PC-3 (cell line): ENCODE results near the gene ALPK1. TPM values are rescaled to one million over a fixed set of nuclear protein-coding genes. Genes with fewer than 3 reads are reported as not detected.

ENCODE experiments used
- ATAC-seq: fragments of 200-7000 bp; cut with Tn5 transposase; 2 replicates; pipeline ENCODE4 v1.9.1; 2020; ENCODE audit warnings: mild to moderate bottlenecking, moderate library complexity
- BruUV-seq: library from RNA; stranded (reverse); fragments of 400-500 nt; replicated peaks from 2 replicates; lab custom pipeline; 2021; lab: Mats Ljungman, UMichigan
- CTCF ChIA-PET: fragments of 300-600 bp; sonication (Branson Sonifier 250); formaldehyde crosslinking; loops from one replicate; lab custom pipeline; 2022; ENCODE audit warnings: antibody characterized with exemption; lab: Charles Lee
- POLR2A ChIA-PET: fragments of 300-600 bp; sonication (Branson Sonifier 250); formaldehyde crosslinking; loops from one replicate; lab custom pipeline; 2022; ENCODE audit warnings: antibody characterized with exemption; ENCODE audit not compliant: unreplicated experiment; lab: Charles Lee
- DNase-seq: peaks from one replicate; pipeline ENCODE4 v3.0.0-alpha.2; 2015
- H2AFZ ChIP-seq: fragments of 300-600 bp; sonication (generic); 2 replicates; pipeline ENCODE4 v1.6.0; 2016; ENCODE audit warnings: antibody characterized with exemption, low read length
- H3F3A ChIP-seq: fragments of 300-600 bp; sonication (generic); one replicate; pipeline ENCODE4 v1.6.0; 2017; ENCODE audit warnings: antibody characterized with exemption, low read length, control low read depth, mild to moderate bottlenecking; ENCODE audit not compliant: unreplicated experiment
- H3K27ac ChIP-seq: fragments of 300-600 bp; sonication (generic); 2 replicates; pipeline ENCODE4 v1.5.1; 2016; ENCODE audit warnings: mild to moderate bottlenecking, low read length
- H3K27me3 ChIP-seq: fragments of 300-600 bp; sonication (generic); 2 replicates; pipeline ENCODE4 v1.6.1; 2016; ENCODE audit warnings: low read length, mixed read lengths
- H3K36me3 ChIP-seq: fragments of 300-600 bp; sonication (generic); 2 replicates; pipeline ENCODE4 v1.6.1; 2016; ENCODE audit warnings: low read depth, mixed run types, low read length, mixed read lengths
- H3K4me1 ChIP-seq: fragments of 300-600 bp; sonication (generic); 2 replicates; pipeline ENCODE4 v1.5.1; 2016; ENCODE audit warnings: low read length; ENCODE audit not compliant: insufficient read depth
- H3K4me2 ChIP-seq: fragments of 300-600 bp; sonication (generic); 2 replicates; pipeline ENCODE4 v1.6.0; 2016; ENCODE audit warnings: low read length
- H3K4me3 ChIP-seq: fragments of 300-600 bp; sonication (generic); 2 replicates; pipeline ENCODE4 v1.5.1; 2016; ENCODE audit warnings: mild to moderate bottlenecking, low read length, mixed read lengths
- H3K79me2 ChIP-seq: fragments of 300-600 bp; sonication (generic); 2 replicates; pipeline ENCODE4 v1.6.1; 2017; ENCODE audit warnings: low read length, mixed read lengths
- H3K9ac ChIP-seq: fragments of 300-600 bp; sonication (generic); 2 replicates; pipeline ENCODE4 v1.6.0; 2016; ENCODE audit warnings: mild to moderate bottlenecking, low read length
- H3K9me2 ChIP-seq: fragments of 300-600 bp; sonication (generic); replicated peaks from 2 replicates; pipeline ENCODE4 v1.6.1; 2016; ENCODE audit warnings: mixed run types, low read length, mixed read lengths
- H3K9me3 ChIP-seq: fragments of 300-600 bp; sonication (generic); 2 replicates; pipeline ENCODE4 v1.6.1; 2016; ENCODE audit warnings: low read length, mixed read lengths
- H4K20me1 ChIP-seq: fragments of 300-600 bp; sonication (generic); 2 replicates; pipeline ENCODE4 v1.6.1; 2016; ENCODE audit warnings: low read length, mixed read lengths
- EZH2 ChIP-seq: fragments of 300-600 bp; sonication (generic); IDR thresholded peaks from one replicate; pipeline ENCODE4 v1.6.1; 2017; ENCODE audit warnings: antibody characterized with exemption, mild to moderate bottlenecking, low read length; ENCODE audit not compliant: unreplicated experiment
- EZH2phosphoT487 ChIP-seq: fragments of 300-600 bp; sonication (generic); IDR thresholded peaks from 2 replicates; pipeline ENCODE4 v1.6.1; 2018; ENCODE audit warnings: mild to moderate bottlenecking, antibody characterized with exemption, low read length, borderline replicate concordance
- intact Hi-C: fragments of 100-400 bp; cut with micrococcal nuclease; formaldehyde crosslinking; loops from 2 replicates; pipeline ENCODE4 v1.9.0; 2023
- total RNA-seq: library from RNA; depleted of rRNA; stranded (reverse); fragments of >200 nt; gene quantifications from 2 replicates; pipeline ENCODE4 v1.2.3, GENCODE V29; 2014
- TF ChIP-seq, protein P1 (sequence below): fragments of 300-600 bp; sonication (generic); conservative IDR thresholded peaks from 2 replicates; pipeline ENCODE4 v1.5.1; 2017; ENCODE audit warnings: antibody characterized with exemption, low read depth, mild to moderate bottlenecking, low read length

The ALPK1 gene
- total RNA-seq, 1 experiment from 2014 or later = 4.2 TPM

DNA sequence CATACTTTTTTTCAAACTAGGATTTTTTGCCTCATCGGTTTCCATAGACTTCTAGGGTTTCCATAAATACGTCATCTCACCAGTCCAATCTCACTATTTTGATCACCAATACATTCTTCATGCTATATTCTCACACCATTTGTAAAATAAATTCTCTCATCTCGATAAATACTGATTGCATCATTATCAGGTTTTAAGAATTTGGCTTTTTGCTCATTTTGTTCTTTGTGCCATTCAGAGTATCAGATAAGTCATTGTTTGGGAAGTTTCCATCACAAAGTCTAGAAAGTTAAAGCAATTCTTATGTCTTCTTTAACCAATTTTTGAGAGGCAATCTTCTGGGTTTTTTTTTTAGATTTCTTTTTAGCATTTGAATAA is 81.1 kb downstream of the ALPK1 start:
- H3K4me3 ChIP-seq = no peak overlapping the region
- H3K4me1 ChIP-seq = no peaks in the 10 kb centered on the region
- ATAC-seq (no peak), DNase-seq (no peak)
- H3F3A ChIP-seq = no peaks in the 10 kb centered on the region
- H4K20me1 ChIP-seq = no peaks in the 10 kb centered on the region
- TF ChIP-seq, protein P1, sequence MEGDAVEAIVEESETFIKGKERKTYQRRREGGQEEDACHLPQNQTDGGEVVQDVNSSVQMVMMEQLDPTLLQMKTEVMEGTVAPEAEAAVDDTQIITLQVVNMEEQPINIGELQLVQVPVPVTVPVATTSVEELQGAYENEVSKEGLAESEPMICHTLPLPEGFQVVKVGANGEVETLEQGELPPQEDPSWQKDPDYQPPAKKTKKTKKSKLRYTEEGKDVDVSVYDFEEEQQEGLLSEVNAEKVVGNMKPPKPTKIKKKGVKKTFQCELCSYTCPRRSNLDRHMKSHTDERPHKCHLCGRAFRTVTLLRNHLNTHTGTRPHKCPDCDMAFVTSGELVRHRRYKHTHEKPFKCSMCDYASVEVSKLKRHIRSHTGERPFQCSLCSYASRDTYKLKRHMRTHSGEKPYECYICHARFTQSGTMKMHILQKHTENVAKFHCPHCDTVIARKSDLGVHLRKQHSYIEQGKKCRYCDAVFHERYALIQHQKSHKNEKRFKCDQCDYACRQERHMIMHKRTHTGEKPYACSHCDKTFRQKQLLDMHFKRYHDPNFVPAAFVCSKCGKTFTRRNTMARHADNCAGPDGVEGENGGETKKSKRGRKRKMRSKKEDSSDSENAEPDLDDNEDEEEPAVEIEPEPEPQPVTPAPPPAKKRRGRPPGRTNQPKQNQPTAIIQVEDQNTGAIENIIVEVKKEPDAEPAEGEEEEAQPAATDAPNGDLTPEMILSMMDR = no peak
- TF ChIP-seq EZH2phosphoT487 (no peak), EZH2 (no peak)
- intact Hi-C loops = no loop called here
- no peaks in the 10 kb centered on the region for H3K9me3 ChIP-seq
- H3K27ac ChIP-seq = no peak overlapping the region
- H3K4me2 ChIP-seq = no peak overlapping the region
- CTCF ChIA-PET = no interaction called here
- H3K36me3 ChIP-seq = no peaks in the 10 kb centered on the region
- no peaks in the 10 kb centered on the region for H3K79me2 ChIP-seq
- POLR2A ChIA-PET = no interaction called here
- no peak overlapping the region for H3K9ac ChIP-seq
- H2AFZ ChIP-seq = no peak overlapping the region
- H3K27me3 ChIP-seq = no peaks in the 10 kb centered on the region
- H3K9me2 ChIP-seq = no peaks in the 10 kb centered on the region
- BruUV-seq = no TSS peak

DNA sequence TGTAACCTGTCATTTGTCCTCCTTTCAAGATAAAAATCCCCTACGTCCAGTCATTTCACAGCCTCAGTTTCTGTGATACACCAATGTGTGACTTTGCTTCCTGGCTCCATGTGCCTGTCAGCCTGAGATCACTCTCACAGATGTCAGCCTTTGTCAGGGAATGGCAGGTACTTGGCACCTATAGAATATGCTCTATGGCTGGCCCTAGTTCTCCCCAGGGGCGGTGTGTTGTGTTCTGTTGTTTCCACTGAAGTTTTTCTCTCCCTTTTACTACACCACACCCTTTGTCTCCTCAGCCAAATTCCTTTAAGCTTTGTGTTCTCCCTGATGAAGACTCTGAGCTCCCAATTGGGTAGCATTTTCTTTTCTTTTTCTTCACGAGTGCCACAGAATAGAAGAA is 81.7 kb downstream of the ALPK1 start:
- no peaks in the 10 kb centered on the region for H3F3A ChIP-seq
- no peak overlapping the region for H2AFZ ChIP-seq
- CTCF ChIA-PET = no interaction called here
- DNase-seq (no peak), ATAC-seq (no peak)
- no peaks in the 10 kb centered on the region for H3K36me3 ChIP-seq
- H3K4me2 ChIP-seq = no peak overlapping the region
- no peaks in the 10 kb centered on the region for H3K27me3 ChIP-seq
- POLR2A ChIA-PET = no interaction called here
- H4K20me1 ChIP-seq = no peaks in the 10 kb centered on the region
- no peak overlapping the region for H3K9ac ChIP-seq
- intact Hi-C loops = no loop called here
- no peaks in the 10 kb centered on the region for H3K9me3 ChIP-seq
- H3K4me1 ChIP-seq = no peaks in the 10 kb centered on the region
- no peaks in the 10 kb centered on the region for H3K79me2 ChIP-seq
- no peak overlapping the region for H3K27ac ChIP-seq
- H3K4me3 ChIP-seq = no peak overlapping the region
- BruUV-seq = no TSS peak
- no peaks in the 10 kb centered on the region for H3K9me2 ChIP-seq
- TF ChIP-seq, protein P1 = no peak
- no peak for TF ChIP-seq EZH2
- no peak for TF ChIP-seq EZH2phosphoT487

DNA sequence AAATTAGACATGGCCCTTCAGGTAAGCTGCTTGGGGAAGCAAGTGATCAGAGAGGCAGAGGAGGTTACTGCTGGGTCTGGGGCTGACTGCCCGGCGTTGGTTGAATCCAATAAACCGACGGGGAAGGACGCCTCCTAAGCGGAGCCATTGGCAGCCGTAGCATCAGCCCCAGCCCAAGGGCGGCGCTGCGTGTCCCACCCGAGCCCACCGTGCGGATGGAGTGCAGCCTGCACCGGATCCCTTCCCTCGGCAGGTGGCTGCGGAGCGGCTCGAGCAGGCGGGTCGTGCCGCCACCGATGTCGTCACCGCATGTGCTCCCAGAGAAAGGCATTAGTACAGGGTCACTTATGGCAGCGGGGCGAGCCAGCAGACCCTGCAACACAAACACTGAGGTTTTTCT is 82.1 kb downstream of the ALPK1 start:
- Histone ChIP-seq H3K9me3 (no peaks in the 10 kb centered on the region), H3K4me2 (no peak overlapping the region), H3K27ac (no peak overlapping the region), H3K79me2 (no peaks in the 10 kb centered on the region), H3K9me2 (no peaks in the 10 kb centered on the region), H3K36me3 (no peaks in the 10 kb centered on the region), H3F3A (no peaks in the 10 kb centered on the region), H3K9ac (no peak overlapping the region), H4K20me1 (no peaks in the 10 kb centered on the region), H3K4me3 (no peak overlapping the region), H3K4me1 (no peaks in the 10 kb centered on the region), H3K27me3 (no peaks in the 10 kb centered on the region), H2AFZ (no peak overlapping the region)
- DNase-seq (no peak), ATAC-seq (no peak)
- POLR2A ChIA-PET = no interaction called here
- CTCF ChIA-PET = no interaction called here
- intact Hi-C loops = no loop called here
- no TSS peak for BruUV-seq
- TF ChIP-seq, protein P1 = no peak
- TF ChIP-seq EZH2 (no peak), EZH2phosphoT487 (no peak)
